ENCODE measurements around the gene TMEM17.
"Not testable (repeated sequence)": the region's sequence is repeated elsewhere in the genome, so short reads cannot be mapped to it uniquely, and the experiment has no call there.

The TMEM17 gene, protein sequence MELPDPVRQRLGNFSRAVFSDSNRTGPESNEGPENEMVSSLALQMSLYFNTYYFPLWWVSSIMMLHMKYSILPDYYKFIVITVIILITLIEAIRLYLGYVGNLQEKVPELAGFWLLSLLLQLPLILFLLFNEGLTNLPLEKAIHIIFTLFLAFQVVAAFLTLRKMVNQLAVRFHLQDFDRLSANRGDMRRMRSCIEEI

DNA sequence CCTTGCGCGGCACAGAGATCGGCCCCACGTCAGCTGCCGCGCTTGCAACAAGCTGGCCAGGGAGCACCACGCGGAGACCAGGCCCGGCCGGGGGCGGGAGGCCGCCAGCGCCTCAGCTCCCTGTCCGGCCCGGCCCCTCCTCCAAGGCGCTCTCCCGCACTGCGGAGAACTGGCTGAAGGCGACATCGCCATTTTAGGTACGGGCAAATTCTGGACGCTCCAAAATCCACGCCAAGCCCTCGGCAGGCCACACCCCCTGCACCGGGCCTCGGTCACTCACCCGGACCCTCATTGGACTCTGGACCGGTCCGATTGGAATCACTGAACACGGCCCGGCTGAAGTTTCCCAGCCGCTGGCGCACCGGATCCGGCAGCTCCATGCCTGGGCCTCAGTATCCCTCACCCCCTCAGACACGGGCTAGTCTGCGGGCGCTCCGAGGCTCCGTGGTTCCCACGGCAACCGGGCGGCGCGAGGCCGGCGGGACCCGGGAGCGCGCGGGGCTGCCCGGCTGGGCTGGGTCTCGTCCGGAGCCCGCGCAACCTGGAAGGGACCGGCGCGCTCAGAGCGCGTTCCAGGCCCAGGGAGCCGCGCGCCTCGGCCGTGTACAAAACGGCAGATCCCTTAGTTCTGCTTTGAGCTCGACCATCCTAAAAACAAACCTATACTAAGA lies at the start of gene TMEM17:
TMEM17 (minus strand) TSS at position 446 of the 671 bp plus-strand sequence; CDS start at position 380, 66 bp downstream.
- in situ Hi-C loops (cut with MboI; ENCODE audit: low sequenced_read_pairs) = no loop called here

DNA sequence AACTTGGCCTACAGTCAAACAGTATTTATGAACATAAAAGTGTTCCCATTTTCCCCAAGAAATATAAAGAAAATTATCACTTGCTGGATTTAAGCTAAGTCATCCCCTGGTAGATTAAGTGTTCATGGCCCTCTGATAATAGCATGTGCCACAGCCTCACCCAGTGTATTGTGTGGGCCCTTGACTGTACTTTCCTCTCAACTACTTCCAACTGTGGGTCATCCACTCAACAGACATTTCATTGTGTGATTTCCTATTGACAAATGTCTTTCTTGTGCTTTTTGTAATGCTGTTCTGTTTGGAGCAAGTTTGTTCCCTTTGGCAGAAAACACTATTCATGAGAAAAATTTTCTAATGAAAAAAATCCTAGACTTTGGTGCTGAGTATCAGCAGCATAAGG lies 48.4 kb upstream of the TMEM17 start:
- in situ Hi-C loops (cut with MboI; ENCODE audit: low sequenced_read_pairs) = no loop called here

DNA sequence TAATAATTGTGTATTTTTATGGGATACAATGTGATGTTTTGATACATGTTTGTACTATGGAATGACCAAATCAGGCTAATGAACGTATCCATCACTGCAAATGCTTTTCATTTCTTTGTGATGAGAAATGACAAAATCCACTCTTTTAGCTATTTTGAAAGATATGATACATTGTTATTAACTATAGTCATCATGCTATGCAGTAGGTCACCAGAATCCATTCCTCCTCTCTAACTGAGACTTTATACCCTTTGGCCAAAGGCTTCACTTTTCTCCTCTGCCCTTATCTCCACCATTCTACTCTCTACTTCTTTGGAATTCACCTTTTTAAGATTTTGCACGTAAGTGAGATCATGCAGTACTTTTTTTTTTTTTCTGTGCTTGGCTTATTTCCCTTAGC lies 44.5 kb upstream of the TMEM17 start:
- in situ Hi-C loops (cut with MboI; ENCODE audit: low sequenced_read_pairs) = no loop called here

DNA sequence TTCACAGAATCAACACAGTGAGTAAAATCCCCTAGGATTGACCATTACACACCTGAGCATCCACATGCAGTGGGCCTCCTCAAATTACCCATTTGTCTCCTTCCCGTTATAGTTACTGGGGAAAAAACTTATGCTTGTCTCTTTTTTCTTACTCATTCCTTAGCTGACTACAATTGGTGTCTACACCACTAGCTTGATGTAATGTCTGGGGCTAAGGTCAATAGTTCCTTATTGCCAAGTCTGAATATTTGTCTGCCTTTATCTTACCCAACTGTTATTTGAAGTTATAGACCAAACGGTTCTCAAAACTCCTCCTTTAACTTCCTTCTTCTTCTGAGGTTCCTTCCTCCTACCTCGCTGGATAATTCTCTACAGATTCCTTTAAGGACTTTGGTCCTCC lies 41.9 kb upstream of the TMEM17 start:
- in situ Hi-C loops (cut with MboI; ENCODE audit: low sequenced_read_pairs) = no loop called here

DNA sequence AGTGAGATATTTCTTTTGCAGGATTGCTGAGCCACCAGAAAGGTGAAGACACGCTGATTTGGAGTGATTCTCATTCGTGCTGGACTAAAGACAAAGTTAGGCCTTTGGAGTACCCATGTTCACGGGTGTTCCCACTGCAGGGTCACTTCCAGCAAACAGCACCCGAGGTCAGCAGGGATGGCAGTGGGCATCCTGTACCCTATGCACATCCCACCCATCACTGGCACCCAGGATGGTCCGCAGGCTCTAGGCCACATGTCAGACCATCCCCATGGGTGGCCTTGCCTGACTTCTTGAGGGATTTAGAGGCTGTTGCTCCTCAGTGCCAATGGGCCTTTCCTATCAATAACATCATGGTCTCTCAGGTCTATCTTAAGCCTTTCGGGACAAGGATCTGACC lies 39.3 kb upstream of the TMEM17 start:
- in situ Hi-C loops (cut with MboI; ENCODE audit: low sequenced_read_pairs) = no loop called here

DNA sequence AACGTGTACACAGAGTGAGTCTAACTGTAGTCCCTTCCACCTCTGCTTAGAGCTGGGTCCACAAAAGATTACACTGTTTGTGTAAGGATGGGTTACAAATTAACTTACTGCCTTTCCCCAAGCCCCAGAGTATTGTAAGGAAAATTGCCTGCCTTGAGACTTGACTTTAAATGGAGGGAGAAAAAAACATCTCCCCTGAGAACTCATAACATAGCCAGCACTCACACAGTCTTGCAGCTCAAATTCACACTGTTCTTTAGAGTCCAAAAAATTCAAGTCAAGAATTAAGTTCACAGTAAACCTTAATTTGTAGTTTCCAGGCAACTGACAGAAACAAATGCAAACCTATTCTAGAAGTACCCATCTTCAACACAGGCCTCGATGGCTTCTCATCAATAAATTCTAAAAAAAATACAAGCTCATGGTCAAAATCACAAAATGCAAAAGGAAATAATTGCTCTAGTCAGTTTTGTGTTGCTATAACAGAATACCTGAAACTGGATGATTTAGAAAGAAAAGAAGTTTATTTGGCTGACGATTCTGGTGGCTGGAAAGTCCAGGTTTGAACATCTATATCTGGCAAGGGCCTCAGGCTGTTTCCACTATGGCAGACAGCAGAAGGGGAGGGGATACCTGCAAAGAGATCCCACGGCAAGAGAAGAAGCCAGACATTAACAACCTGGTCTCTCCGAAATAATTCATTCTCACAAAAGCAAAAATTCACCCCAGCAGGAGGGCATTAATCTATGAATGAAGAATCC lies 34.6 kb upstream of the TMEM17 start:
- in situ Hi-C loops (cut with MboI; ENCODE audit: low sequenced_read_pairs) = no loop called here

DNA sequence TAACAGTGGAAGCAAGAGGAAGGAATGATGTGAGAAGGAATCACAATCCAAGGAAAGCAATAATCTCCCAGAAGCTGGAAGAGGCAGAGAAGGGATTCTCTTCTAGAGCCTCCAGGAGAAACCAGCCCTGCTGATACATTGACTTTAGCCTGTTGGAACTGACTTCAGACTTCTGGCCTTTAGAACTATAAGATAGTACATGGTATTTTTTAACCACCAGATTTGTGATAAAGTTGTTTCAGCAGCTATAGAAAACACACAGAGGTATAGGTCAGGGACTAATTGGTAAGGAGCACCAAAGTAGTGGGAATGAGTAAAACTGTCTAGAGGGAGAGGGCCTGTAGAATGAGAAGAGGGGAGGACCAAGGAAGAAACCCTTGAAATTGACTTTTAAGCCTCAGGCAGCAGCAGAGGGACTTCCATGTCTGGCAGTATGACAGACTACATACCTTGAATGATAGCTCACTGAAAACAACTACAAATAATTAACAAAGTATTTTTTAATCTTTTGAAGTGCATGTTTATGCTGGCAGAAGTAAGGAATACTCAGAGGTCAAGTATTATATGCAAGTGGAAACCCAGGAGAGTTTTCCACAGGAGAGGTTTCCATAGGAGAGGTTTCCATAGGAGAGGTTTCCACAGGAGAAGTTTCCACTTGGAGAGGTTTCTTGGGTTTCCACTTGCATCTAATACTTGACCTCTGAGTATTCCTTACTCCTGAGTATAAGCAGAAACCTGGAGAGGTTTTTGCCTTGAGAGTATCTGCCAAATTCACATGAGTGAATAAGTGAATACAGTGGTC lies 33.8 kb upstream of the TMEM17 start:
- in situ Hi-C loops (cut with MboI; ENCODE audit: low sequenced_read_pairs) = no loop called here

DNA sequence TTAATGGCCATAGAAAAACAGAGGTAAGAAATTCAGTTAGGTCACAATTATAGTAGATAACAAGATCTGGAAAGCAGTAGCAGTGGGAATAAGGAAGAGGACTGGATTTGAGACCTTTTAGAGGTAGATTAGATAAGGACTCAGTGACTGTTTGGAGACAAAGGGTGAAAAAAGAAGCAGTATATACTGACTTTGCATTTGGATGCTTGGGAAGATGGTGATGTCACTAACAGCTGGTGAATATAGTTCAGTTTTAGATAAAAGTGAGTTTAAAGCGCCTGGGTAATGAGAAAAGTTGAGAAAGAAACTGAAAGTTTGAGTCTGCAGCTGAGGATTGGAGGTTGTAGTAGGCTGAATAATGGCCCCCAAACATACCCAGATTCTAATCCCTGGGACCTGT lies 32.8 kb upstream of the TMEM17 start:
- in situ Hi-C loops (cut with MboI; ENCODE audit: low sequenced_read_pairs) = no loop called here

DNA sequence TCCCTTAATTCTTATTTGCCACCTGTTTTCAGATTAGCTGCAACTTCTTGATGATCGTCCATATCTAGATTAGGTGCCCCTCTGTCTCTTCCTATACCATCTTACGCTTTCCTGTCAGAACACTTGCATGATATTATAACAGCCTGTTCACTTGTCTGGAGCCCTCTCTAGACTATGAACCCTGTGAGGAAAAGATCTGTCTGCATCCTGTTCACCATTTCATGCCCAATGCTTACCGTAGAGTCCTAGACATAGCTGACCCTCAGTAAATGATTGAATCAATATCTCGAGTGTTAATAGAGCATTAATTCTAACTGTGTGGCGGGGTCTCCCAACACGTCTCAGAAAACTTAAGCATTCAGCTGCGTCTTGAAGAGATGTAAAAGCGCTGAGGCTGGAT lies 31.8 kb upstream of the TMEM17 start:
- in situ Hi-C loops (cut with MboI; ENCODE audit: low sequenced_read_pairs) = no loop called here

DNA sequence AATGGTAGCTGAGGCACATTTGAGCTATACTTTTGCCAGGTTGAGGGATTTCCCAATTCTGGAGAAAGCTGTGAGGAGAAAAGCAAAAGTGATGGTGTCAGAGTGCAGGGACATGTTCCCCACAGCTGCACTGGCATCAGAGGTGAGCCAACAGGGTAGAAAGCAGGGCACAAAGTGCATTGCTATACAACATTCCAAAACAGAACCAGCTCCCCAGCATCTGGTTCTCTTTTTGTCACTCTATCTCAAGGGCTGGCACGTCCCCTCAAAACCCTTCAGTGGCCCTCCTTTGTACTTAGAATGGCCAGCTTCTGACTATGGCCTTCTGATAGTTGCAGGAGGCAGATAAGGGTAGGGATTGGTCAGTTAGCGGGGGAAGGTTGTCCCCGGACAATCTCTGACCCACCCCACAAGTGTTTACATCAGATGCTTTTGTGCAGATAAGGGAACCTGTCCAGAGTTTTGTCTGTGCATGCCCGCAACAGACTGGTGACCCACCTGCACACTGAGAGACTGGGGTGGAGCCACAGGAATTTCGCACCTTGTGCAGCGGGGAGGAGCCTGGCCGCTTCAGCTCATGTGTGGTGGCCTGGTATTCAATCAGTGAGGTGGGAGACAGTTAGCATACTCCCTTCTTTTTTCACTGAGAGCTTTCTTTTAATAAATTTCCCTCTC lies 31.0 kb upstream of the TMEM17 start:
- in situ Hi-C loops (cut with MboI; ENCODE audit: low sequenced_read_pairs) = no loop called here

DNA sequence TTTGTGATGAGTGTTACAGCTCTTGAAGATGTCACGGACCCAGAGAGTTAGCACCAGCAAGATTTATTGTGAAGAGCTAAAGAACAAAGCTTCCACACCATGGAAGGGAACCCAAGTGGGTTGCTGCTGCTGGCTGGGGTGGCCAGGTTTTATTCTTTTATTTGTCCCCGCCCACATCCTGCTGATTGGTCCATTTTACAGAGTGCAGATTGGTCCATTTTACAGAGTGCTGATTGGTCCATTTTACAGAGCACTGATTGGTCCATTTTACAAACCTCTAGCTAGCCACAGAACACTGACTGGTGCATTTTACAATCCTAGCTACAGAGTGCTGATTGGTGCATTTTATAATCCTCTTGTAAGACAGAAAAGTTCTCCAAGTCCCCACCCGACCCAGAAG lies 29.5 kb upstream of the TMEM17 start:
- in situ Hi-C loops (cut with MboI; ENCODE audit: low sequenced_read_pairs) = not testable (repeated sequence)

DNA sequence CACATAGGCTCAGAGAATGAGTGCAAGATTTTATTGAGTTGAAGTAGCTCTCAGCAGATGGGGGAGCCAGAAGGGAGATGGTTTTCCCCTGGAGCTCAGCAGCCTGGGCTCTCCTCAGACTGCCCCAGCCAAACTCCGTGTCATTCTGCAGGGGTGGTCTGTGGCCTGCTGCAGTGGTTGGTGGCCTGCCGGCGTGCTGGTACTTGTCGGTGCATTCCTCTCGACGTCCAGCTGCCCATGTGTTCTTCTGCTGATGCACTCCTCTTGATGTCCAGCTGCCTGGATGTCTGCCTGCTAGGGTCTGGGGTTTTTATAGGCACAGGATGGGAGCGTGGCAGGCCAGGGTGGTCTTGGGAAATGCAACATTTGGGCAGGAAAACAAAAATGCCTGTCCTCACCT lies 25.6 kb upstream of the TMEM17 start:
- in situ Hi-C loops (cut with MboI; ENCODE audit: low sequenced_read_pairs) = no loop called here

DNA sequence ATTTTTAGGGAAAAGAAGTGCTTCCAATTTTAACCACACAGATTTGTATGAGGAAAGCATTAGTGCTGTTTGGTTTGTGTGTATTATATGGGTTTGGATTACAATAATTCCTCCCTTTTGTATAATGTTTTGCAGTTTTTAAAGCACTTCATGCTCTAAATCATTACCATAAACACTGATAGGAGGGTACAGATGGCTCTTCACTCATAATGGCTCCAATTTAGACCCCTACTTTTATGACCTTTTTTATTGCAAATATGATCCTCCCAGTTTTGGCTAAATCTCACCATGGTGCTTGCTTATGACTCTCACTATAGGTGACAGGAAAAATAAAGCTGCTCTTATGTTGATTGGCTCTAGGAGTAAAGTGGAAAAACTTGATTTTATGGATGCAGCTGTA lies 23.8 kb upstream of the TMEM17 start:
- in situ Hi-C loops (cut with MboI; ENCODE audit: low sequenced_read_pairs) = no loop called here

DNA sequence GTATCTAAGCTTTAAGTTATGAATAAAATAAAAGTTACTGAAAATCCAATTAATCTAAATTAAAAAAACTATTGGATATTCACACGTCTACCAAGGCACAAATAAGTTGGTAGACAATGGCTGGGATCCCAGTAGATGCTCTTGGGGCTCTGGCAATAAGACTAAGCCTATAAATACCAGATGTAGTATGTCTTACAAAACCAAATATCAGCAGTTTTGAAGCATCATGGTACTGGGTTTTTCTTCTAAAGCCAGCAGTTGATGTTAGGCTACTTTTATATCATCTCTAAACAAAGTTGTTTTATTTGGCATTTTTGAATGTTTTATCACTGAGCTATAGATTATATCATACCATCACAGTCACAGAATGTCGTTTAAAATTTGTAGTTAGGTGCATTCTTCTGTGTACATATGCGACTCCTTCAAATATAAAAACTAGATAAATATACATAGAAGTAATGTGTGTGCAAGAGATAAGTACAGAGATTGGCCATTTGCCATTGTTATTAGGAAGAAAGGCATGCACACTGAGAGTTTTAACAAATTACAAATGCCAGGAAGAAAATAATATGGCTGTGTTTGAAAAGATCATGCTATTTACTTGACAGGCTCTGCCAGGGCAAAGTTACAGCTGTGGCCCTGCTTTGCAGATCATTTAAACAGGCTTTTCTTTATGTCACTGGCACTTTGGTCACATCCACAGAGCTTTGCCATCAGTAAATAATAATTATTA lies 21.6 kb upstream of the TMEM17 start:
- in situ Hi-C loops (cut with MboI; ENCODE audit: low sequenced_read_pairs) = no loop called here

DNA sequence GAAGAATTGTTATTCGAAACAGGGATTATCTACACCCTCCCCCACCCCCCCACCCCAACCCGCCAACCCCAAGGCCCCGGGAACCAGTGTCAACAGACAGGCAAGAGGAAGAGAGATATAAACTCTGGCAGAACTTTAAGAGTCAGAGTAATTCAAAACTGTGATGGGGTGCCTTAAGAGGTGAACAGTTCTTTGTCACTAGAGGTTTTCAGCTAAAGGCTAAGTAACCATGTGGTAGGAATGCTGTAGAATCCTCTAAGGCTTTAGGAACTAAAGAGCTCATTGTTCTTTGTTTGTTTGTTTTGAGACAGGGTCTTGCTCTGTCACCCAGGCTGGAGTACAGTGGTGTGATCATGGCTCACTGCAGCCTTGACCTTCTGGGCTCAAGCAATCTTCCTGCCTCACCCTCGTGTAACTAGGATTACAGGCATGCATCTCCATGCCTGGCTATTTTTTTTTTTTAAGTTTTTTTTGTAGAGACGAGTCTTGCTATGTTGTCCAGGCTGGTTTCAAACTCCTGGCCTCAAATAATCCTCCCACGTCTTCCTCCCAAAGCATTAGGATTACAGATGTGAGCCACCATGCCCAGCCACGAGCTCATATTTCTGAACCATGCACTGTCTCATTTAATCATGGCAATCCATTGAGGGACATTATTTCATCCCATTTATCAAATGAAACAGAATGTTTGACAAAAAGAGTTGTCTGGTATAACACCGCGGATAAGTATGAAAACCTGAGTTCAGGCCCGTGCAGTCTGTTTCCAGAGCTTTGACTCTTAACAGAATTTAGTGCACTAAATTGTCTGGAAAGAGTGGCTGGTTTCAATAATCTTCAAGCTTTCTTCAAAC lies 20.8 kb upstream of the TMEM17 start:
- in situ Hi-C loops (cut with MboI; ENCODE audit: low sequenced_read_pairs) = no loop called here

DNA sequence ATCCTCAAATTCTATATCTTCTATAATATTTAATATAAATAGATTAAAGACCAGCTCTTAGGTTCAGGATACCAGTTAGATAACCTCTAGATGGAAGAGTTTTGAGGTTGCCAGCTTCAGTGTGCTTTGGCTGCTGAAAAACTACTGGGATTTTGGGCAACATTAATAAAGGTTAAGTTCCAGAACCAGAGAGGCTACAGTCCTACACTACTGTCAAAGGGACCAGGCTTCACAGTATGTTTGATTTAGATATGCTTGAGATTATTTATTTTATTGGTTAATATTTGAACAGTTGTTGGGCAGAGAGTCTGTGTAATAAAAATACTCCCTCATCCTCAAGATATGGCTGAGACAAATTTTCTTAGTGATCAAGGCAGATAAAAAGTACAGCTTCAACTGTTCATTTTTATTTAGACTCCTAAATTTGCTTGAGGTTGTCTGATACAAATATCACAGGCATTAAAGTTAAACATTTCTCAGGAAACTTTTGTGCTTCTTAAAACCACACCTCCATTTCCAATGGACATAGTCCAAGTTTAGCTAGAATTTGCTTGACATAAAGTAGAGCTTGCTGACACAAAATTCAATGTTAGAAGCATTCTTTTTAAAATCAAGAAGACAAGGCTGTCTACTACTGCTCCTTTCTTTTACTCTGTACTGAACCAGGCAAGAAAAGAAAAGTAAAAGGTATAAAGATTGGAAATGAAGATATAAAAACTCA lies 19.7 kb upstream of the TMEM17 start:
- in situ Hi-C loops (cut with MboI; ENCODE audit: low sequenced_read_pairs) = no loop called here

DNA sequence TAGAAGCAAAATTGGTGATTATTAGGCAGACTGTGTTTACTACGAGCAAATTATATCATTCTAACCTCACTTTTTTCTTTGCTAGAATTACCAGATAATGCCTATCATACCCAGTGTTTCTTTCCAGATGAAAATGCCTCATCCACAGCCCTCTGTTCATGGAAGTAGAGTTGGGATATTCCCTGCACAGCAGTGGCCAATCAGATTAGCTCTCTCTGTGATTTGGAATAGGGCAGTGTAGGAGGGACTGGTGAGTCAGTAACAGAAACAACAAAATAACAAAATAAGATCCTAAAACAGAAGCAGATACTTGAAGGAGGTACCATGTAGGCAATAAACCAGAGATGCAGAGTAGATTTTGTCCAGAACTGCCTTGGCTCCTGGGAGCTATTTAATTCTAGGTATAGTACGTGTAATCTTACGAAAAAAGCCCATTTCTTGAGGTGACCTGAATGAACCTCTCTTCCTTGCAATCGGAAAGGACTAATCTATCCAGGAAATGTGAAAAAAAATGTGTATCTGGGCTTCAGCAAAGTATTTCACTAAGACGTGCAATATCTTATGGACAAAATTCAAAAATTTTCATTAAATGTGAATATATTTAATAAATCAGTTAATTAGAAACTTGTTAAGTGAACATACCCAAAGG lies 18.4 kb upstream of the TMEM17 start:
- in situ Hi-C loops (cut with MboI; ENCODE audit: low sequenced_read_pairs) = no loop called here

DNA sequence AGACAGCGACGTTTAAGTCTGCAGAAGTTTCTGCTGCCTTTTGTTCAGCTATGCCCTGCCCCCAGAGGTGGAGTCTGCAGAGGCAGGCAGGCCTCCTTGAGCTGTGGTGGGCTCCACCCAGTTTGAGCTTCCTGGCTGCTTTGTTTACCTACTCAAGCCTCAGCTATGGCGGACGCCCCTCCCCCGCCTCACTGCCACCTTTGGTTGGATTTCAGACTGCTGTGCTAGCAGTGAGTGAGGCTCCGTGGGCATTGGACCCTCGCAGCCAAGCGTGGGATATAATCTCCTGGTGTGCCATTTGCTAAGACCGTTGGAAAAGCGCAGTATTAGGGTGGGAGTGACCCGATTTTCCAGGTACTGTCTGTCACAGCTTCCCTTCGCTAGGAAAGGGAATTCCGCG lies 15.1 kb upstream of the TMEM17 start:
- in situ Hi-C loops (cut with MboI; ENCODE audit: low sequenced_read_pairs) = not testable (repeated sequence)

All from hTERT RPE-1 (cell line).